ENCODE data around the gene MRS2. TPM values are rescaled to one million over a fixed set of nuclear protein-coding genes. Genes with fewer than 3 reads are reported as not detected.

MRS2 gene
- total RNA-seq, 1 experiment from 2014 or later, result 85.8 TPM

DNA sequence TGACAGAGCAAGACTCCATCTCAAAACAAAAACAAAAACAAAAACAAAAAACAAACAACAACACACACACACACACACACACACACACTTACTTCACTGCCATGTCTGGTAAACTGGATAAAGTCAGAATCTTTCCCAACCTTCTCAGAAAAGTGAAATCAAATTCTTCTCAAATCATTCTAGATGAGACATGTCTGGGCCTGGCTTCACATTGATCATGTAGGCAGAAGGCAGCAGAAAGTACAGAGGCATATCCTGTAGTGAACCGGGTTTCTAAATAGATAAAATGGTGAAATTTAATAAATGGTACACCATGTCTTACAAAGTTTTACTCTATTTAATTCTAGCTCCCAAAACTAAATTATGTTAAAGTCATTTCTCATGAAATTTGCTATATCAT is 14.9 kb upstream of the MRS2 start:
- H3K79me2 ChIP-seq (ENCODE audit: insufficient read depth, low read length), result no peaks in the 10 kb centered on the region
- H3K4me2 ChIP-seq (ENCODE audit: insufficient read depth, insufficient read length, low read length), result no peak overlapping the region
- no peak overlapping the region for H2BK20ac ChIP-seq (ENCODE audit: low read depth, low read length, poor library complexity, severe bottlenecking)
- H2BK15ac ChIP-seq (ENCODE audit: low read depth, low read length), result no peak overlapping the region
- H4K5ac ChIP-seq (ENCODE audit: insufficient read length, low read depth, low read length), result no peak overlapping the region
- H3K27ac Mint-ChIP-seq, result no peak overlapping the region
- H4K20me1 ChIP-seq (ENCODE audit: control insufficient read depth, insufficient read depth, insufficient read length), result no peaks in the 10 kb centered on the region
- H2BK120ac ChIP-seq (ENCODE audit: low read depth, low read length, poor library complexity, severe bottlenecking), result no peak overlapping the region
- no peak overlapping the region for H3K14ac ChIP-seq (ENCODE audit: insufficient read depth, low read length)
- H3K27me3 ChIP-seq (ENCODE audit: insufficient read depth, low read length), result no peaks in the 10 kb centered on the region
- no CpG with 5 or more reads among the region's 1 CpG for WGBS (ENCODE audit: extremely low coverage, insufficient read length, low lambda C conversion rate)
- H3K27me3 Mint-ChIP-seq (ENCODE audit: low read depth), result no peaks in the 10 kb centered on the region
- H3K56ac ChIP-seq (ENCODE audit: insufficient read length, low read depth, low read length), result no peak overlapping the region
- no peak overlapping the region for H2AK5ac ChIP-seq (ENCODE audit: insufficient read length, low read length)
- DNase-seq, result no peak
- H3T11ph ChIP-seq (ENCODE audit: low read length), result no peak overlapping the region
- H2BK12ac ChIP-seq (ENCODE audit: insufficient read length, low read depth, low read length), result no peak overlapping the region
- H4K91ac ChIP-seq (ENCODE audit: insufficient read length, low read depth, low read length), result no peak overlapping the region
- H2AFZ ChIP-seq (ENCODE audit: low read length), result no peak overlapping the region
- H3K23me2 ChIP-seq (ENCODE audit: insufficient read length, low read depth, low read length, poor library complexity, severe bottlenecking), result no peaks in the 10 kb centered on the region
- no peaks in the 10 kb centered on the region for H3K36me3 Mint-ChIP-seq (ENCODE audit: insufficient read depth in 1 of 3, low read depth in 3 of 3)
- TF ChIP-seq, protein P1, sequence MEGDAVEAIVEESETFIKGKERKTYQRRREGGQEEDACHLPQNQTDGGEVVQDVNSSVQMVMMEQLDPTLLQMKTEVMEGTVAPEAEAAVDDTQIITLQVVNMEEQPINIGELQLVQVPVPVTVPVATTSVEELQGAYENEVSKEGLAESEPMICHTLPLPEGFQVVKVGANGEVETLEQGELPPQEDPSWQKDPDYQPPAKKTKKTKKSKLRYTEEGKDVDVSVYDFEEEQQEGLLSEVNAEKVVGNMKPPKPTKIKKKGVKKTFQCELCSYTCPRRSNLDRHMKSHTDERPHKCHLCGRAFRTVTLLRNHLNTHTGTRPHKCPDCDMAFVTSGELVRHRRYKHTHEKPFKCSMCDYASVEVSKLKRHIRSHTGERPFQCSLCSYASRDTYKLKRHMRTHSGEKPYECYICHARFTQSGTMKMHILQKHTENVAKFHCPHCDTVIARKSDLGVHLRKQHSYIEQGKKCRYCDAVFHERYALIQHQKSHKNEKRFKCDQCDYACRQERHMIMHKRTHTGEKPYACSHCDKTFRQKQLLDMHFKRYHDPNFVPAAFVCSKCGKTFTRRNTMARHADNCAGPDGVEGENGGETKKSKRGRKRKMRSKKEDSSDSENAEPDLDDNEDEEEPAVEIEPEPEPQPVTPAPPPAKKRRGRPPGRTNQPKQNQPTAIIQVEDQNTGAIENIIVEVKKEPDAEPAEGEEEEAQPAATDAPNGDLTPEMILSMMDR (conservative IDR thresholded peaks at IDR 0.05), result no peak
- no peak overlapping the region for H2BK5ac ChIP-seq (ENCODE audit: insufficient read length, low read length)
- no peak overlapping the region for H3K23ac ChIP-seq (ENCODE audit: insufficient read length, low read depth, low read length)
- no peaks in the 10 kb centered on the region for H3K79me1 ChIP-seq (ENCODE audit: insufficient read depth, low read depth, low read length, poor library complexity, severe bottlenecking)
- no peak overlapping the region for H3K9ac ChIP-seq (ENCODE audit: extremely low read depth, insufficient read length, low read length)
- no peak overlapping the region for H3K27ac ChIP-seq (ENCODE audit: insufficient read length, low read depth, low read length)
- H3K18ac ChIP-seq (ENCODE audit: insufficient read length, low read depth, low read length), result no peak overlapping the region
- H3K4me3 Mint-ChIP-seq, result no peak overlapping the region
- H3K9me3 Mint-ChIP-seq, result no peaks in the 10 kb centered on the region; a peak in 1 of 5 replicates
- H3K4me1 Mint-ChIP-seq, result no peaks in the 10 kb centered on the region
- no peak overlapping the region for H3K4ac ChIP-seq (ENCODE audit: low read depth, low read length)
- H3K4me1 ChIP-seq (ENCODE audit: insufficient read depth, low read length), result no peaks in the 10 kb centered on the region
- H4K8ac ChIP-seq (replicated peaks; ENCODE audit: insufficient read length, low read depth, low read length), result no peak overlapping the region
- H3K9me3 ChIP-seq (ENCODE audit: control insufficient read depth, low read depth, low read length), result no peaks in the 10 kb centered on the region

All from H9 (cell line).